ENCODE data around the gene EPG5.

Gene EPG5

DNA sequence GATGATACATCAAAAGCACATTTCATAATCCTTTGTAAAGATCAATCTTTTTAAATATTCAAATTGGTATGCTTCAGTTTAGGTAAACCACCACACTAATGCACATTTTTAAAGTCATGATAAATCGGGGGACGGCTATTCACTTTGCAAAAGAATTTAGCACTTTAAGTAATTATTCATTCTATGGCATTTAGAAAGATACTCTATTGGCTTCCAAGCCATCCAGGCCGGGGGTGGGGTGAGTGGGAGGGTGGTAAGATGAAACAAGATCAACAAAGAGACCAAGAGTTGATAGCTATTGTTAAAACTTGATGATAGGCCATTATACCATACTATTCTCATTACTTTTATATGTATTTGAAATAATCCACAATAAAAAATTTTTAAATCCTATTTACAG is 41.0 kb downstream of the EPG5 start:
- DNase-seq (ENCODE audit: low spot score) (no peak), FAIRE-seq (no peak)

- FAIRE-seq: no peak
- DNase-seq (ENCODE audit: low spot score): no peak
Observed at GRCh38 chr18:45923138-45923537, 44.0 kb downstream of the EPG5 start.

- DNase-seq (ENCODE audit: low spot score) (no peak), FAIRE-seq (no peak)
Observed at GRCh38 chr18:45920367-45920766, 46.8 kb downstream of the EPG5 start.

DNA sequence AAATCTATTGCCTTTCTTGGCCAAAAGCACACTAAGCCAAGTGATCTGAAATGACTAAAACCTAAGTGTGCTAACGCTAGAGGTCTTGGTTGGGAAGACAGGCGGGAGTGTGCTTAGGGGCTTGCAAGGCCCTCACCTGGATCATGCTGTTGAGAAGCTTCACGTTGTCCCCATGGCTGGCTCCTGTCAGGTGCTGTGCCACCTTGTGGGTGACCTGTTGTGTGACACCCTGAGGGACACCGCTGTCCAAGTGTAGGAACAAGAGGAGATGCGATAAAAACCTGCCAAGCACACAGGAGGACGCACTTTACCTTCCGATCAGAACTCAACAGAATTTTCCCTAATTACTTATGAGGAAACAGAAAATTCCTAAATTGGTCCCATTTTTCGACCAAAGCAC is 50.8 kb downstream of the EPG5 start:
- no peak for FAIRE-seq
- DNase-seq (ENCODE audit: low spot score): no peak

GRCh38 chr18:45913276-45913675 is 53.9 kb downstream of the EPG5 start:
- no peak for FAIRE-seq
- DNase-seq (ENCODE audit: low spot score): no peak

GRCh38 chr18:45910405-45911023 is 56.6 kb downstream of the EPG5 start:
- FAIRE-seq (no peak), DNase-seq (ENCODE audit: low spot score) (no peak)

DNA sequence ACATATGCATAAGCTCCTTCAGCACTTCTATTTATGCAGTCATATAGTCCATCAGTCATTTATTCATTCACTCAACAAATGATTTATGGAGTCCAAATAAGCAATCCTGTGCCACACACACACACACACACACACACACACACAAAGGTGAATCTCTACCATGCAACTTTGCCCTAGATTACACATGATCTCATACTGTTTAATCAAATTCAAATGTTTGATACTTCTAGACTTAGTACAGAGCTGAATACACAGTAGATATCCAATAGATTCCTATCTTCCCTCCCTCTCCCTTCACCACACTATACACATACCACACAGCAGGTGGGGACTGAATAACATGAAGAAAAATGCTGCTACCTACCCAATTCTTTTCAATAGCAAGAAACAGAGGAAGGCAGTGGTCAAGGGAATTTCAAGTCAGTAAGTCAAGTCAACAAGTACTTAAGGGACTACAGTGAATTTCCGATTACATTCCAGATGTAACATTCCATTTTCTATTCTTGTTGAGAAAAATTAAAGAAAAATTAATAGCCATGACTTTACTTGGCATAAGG is 65.4 kb downstream of the EPG5 start:
- DNase-seq (ENCODE audit: low spot score): no peak
- no peak for FAIRE-seq

- FAIRE-seq: no peak
Observed at GRCh38 chr18:45900623-45901022, 66.5 kb downstream of the EPG5 start.

DNA sequence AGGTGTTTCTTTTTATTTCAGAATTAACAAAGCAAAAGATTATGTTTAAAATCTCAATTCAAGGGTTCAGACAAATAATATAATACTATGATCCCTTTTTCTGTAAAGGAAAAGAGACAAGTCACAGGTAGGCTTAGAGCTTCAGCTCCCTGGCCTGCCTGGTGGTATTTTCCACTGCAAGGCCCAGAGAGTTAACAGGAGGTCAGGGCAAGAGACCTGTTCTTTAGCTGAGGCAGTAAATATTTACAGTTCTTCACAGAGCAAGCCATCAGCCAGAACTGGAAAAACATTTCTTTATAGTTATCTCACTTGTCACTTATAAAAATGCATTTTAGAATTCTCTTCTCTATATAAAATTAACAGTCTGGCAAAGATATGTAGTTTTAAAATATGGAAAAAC is 70.1 kb downstream of the EPG5 start:
- no peak for DNase-seq (ENCODE audit: low spot score)
- no peak for FAIRE-seq

More at GRCh38 chr18:45900623-45901022, 66.5 kb downstream of the EPG5 start:
- no peak for DNase-seq (ENCODE audit: low spot score)

DNA sequence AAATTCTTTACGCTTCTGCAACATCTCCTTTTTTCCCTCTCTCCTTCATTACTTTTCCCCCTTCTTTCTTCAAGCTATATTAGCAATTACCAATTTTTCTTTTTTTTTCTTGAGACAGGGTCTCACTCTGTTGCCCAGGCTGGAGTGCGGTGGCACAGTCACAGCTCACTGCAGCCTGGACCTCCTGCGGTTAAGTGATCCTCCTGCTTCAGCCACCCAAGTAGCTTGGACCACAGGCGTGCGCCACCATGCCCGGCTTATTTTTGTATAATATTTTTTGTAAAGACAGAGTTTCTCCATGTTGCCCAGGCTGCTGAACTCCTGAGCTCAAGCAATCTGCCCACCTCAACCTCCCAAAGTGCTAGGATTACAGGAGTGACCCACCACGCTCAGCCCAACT is 70.7 kb downstream of the EPG5 start:
- FAIRE-seq: no peak
- no peak for DNase-seq (ENCODE audit: low spot score)

DNA sequence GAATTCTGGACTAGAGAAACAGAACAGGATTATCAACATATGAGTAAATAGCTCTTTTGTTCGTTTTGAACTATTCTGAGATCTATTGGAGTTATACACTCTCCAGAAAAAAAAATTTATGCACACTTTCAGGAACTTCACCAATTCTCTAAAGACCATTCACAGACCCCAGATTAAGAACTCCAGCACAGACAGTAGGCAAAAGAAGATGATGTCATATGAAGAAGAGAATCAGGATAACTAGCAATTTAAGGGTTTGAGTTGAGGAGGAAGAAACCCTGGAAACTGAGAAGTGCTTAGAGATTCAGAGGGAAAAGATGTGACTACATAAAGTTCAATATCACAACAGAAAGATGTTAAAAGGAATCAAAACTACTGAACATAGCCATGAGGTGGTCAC is 71.8 kb downstream of the EPG5 start:
- DNase-seq (ENCODE audit: low spot score): no peak
- no peak for FAIRE-seq

DNA sequence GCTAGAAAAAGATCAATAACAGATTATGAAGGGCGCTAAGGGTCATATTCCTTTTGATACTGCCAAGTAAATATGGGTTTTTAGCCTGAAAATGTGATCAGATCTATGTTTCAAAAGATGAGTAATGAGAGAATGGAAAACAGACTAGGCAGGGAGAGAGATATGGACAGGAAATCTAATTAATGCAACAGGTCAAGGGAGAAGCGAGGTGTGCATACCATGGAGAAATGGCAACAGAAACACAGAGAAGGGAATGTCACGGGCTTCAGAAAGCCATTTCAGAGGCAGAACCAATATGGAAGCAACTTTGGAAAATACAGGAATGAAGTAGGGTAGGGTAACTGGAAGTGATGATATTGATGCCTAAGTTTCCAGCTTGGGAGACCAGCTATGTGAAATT is 72.3 kb downstream of the EPG5 start:
- no peak for FAIRE-seq
- DNase-seq (ENCODE audit: low spot score): no peak

GRCh38 chr18:45891806-45892205 is 75.3 kb downstream of the EPG5 start:
- no peak for DNase-seq (ENCODE audit: low spot score)
- no peak for FAIRE-seq

DNA sequence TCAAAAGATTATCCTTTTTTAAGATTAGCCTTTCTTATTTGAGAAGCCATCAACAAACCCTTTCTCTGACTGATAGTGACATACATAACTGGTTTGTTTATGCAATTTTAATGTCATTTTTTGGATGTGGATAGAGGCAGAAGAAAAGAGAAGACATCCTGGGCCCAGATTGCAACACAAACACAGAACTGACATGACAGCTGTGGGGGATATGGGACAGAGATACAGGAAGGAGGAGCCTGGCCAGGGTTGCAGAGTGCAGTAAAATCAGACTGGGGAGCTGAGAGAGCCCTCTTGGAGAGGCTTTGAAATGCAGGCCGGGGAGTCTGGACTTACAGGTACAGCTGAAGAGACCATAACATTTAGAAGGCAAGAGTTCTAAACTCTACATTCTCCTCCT is 76.5 kb downstream of the EPG5 start:
- FAIRE-seq (no peak), DNase-seq (ENCODE audit: low spot score) (no peak)

GRCh38 chr18:45889419-45890064 is 77.6 kb downstream of the EPG5 start:
- DNase-seq (ENCODE audit: low spot score) (no peak), FAIRE-seq (no peak)

DNA sequence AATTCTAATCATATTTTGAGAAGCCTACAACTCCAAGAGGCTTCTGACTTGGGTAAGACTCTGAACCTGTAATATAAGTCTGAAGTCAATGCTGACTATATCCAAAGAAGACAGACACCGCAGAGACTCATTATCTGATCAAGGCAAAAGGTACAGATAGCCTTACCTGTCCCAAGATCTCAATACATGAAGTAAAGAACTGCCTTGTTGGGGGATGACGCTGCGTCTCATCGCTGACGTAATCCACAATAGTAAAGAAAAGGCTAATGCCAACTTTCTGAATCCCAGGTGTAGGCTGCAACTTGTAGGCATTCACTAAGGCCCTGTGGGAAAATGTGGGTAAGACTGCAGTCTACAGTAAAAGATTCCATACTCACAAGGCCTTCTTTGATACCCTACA is 79.5 kb downstream of the EPG5 start:
- FAIRE-seq: no peak
- no peak for DNase-seq (ENCODE audit: low spot score)

DNA sequence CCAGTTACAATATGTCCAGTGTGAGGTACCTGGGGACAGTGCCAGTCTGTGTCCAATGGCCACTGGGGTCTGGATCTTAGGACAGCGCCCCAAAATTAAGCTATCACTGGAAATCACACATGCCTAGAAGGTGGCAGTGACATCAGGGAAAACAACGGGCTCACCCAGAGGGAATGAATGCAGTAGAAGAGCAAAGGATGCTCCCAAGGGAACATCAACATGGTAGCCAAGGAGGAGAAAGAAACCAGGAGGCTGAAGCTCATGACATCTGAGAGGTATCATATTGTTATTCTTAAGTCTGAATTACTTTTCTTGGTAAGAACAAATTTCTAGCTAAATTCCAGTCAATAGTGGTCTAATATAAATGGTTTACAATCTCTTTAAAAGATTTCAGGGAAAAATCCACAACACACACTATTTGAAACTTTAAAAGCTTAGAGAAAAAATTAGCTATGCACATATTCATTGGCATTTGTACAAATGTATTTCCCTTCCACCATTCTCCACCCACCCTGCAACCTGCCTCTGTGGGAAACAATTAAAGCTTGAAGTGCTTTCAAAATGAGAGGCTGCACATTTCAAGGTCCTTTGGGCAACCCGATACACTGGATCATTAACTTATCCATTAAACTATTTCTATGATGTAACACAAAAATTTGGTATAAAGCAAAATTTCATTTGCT is 86.1 kb downstream of the EPG5 start:
- FAIRE-seq: no peak
- DNase-seq (ENCODE audit: low spot score): no peak

DNA sequence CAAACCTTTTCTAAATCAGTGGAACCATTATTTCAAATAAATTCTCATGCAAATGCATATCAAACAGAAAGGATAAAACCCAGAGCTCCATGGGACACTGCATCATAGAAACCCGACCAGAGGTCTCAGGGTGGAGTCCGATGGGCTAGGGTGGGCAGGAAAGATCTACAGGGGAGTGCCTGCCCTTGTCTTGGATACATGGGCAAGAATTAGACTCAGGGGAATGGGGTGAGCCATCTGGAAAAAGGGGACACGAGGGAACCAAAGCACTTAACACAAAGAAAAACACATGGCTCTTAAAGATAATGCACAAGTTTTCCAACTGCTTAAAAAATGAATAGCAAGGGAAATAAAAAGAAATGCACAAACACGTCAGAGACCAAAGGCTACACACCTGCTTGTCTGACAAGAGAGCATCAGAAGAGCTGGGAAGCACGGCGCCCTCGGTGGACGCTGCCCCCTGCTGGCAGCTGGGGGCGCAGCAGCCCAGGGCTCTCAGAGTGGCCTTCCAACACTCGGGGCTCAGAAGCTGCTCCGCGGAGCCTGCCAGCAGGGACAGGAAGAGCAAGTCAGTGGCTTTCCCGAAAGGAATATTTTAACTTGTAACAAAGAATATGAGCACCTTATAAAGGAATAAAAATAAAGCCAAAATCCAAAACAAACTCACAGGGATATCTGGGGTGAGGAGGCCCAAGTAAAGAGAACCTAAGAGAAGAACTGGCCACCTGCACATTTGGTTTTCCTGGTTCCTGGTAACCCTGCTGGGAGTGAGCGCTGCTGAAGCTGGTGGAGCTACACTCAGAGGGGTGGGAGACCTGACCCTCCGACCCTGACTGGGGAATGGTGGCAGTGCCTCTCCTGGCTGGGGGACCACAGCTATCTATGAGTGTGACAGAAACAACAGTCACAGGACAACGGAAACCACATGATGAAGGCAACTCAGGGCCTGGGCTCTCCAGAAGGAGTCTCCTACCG is 87.2 kb downstream of the EPG5 start:
- no peak for FAIRE-seq
- peak; percentile 21 for DNase-seq (ENCODE audit: low spot score)

GRCh38 chr18:45877403-45877802 is 89.7 kb downstream of the EPG5 start:
- FAIRE-seq (no peak), DNase-seq (ENCODE audit: low spot score) (no peak)

DNA sequence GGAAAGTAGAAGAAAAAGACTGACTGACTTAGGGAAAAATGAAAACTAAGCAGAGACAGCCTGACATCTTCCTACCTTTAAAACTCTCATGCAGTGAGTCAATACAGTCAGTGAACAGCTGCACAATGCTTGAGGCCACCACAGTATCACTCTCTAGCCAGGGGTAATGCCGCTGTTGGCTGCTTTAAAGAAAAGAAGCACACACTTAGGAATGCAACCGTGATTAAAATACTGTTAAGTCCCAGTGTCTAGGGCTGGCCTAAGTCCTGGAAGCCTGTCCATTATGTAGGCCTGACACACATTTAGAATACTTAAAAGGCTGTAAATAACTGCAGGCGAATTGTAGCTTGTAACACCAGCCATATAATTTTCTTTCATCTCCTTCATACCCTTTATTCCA is 91.0 kb downstream of the EPG5 start:
- DNase-seq (ENCODE audit: low spot score): no peak
- no peak for FAIRE-seq

DNA sequence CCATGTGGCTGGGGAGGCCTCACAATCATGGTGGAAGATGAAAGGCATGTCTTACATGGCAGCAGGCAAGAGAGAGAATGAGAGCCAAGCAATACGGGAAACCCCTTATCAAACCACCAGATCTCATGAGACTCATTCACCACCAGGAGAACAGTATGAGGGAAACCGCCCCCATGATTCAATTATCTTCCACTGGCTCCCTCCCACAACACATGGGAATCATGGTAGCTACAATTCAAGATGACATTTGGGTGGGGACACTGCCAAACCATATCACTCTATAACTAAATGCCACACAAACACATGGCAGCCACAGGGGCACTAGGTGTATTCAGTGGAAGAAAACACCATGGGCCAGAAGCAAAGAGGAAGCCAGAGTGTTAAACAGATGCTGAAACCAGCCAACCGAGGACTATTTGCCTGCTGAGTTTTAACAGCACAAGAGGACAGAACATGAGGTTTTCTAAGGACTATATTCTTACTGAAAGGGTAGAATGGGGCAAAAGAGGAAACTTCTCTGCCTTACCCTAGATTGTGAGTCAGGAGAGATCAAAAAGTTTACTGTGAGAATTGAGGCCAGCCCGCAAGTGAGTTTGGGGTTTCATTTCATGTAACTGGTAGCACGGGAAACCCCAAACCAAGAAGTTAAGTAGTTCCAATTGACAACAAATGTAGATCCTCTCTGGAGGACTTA is 92.5 kb downstream of the EPG5 start:
- FAIRE-seq (no peak), DNase-seq (ENCODE audit: low spot score) (no peak)

Data from RCC 7860 (cell line).